Uterus (tissue), 2 donors: ENCODE data around the gene TIAM1.

Experiments used
- CTCF ChIP-seq, 4 experiments: fragments of 200-600 bp in 2 of 4; fragments of 450-650 bp in 2 of 4; sonication (generic) in 2 of 4; IDR thresholded peaks; one replicate each; pipeline ENCODE4 v1.5.1; 2016 to 2019; ENCODE audit warnings: antibody characterized with exemption in 4 of 4, mild to moderate bottlenecking in 2 of 4, moderate library complexity in 1 of 4
- POLR2A ChIP-seq, 2 donors: fragments of 450-650 bp; IDR thresholded peaks; one replicate each; pipeline ENCODE4 v1.6.1; 2016; ENCODE audit warnings: antibody characterized with exemption in 2 of 2, mild to moderate bottlenecking in 1 of 2, moderate library complexity in 1 of 2

DNA sequence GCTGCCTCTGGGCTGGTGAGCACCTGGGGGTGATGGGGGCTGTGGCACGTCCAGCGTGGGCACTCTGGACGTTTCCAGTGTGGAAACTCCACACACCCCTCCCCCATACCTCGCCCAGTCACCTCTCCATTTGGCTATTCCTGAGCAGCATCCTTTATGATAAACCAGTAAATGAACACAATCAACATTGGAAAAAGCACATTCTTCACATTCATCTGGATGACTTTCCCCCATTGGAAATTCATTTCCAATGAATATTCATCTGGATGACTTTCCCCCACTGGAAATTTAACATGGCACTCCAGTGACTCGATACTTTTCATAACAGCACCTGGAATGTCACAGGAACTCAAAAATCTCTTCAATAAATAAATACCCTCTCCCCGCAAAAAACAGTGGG, 201.0 kb downstream of the TIAM1 start:
- no peak for TF ChIP-seq CTCF (IDR thresholded peaks at IDR 0.05)
- TF ChIP-seq POLR2A (IDR thresholded peaks at IDR 0.05): no peak
